Mesenchymal stem cell (in vitro differentiated cells and primary cell): ENCODE results near the gene FBXO21.

Source experiments
- DNase-seq: peaks from one replicate; pipeline ENCODE4 v3.0.0-alpha.2; 2013
- H2AFZ ChIP-seq: one replicate; pipeline ENCODE4 v1.6.1; 2013; ENCODE audit warnings: low read depth, mild to moderate bottlenecking, control low read depth, inconsistent platforms, low read length, moderate library complexity
- H2AK5ac ChIP-seq: 2 replicates; pipeline ENCODE4 v1.6.1; 2013; ENCODE audit warnings: low read length, moderate library complexity, mild to moderate bottlenecking, inconsistent platforms; ENCODE audit not compliant: severe bottlenecking
- H2BK120ac ChIP-seq: one replicate; pipeline ENCODE4 v1.6.1; 2013; ENCODE audit warnings: low read depth, mild to moderate bottlenecking, inconsistent platforms, low read length, moderate library complexity
- H2BK12ac ChIP-seq, 2 experiments: one replicate each; pipeline ENCODE4 v1.6.1; 2013; ENCODE audit warnings: inconsistent platforms in 2 of 2, low read length in 2 of 2, mild to moderate bottlenecking in 2 of 2, moderate library complexity in 2 of 2, control low read depth in 1 of 2
- H2BK15ac ChIP-seq: one replicate; pipeline ENCODE4 v1.6.1; 2013; ENCODE audit warnings: mild to moderate bottlenecking, low read depth, inconsistent platforms; ENCODE audit not compliant: poor library complexity, severe bottlenecking
- H2BK5ac ChIP-seq: 2 replicates; pipeline ENCODE4 v1.6.1; 2013; ENCODE audit warnings: low read depth, mild to moderate bottlenecking, low read length, control low read depth, inconsistent platforms; ENCODE audit not compliant: poor library complexity, severe bottlenecking
- H3K14ac ChIP-seq, 2 experiments: one replicate each; pipeline ENCODE4 v1.6.1; 2013; ENCODE audit warnings: inconsistent platforms in 2 of 2, low read length in 2 of 2, control low read depth in 1 of 2, mild to moderate bottlenecking in 1 of 2, moderate library complexity in 1 of 2
- H3K18ac ChIP-seq, 2 experiments: one replicate each; pipeline ENCODE4 v1.6.1; 2013; ENCODE audit warnings: inconsistent platforms in 2 of 2, low read length in 2 of 2, control low read depth in 1 of 2, low read depth in 1 of 2, mild to moderate bottlenecking in 1 of 2
- H3K23ac ChIP-seq, 2 experiments: one replicate each; pipeline ENCODE4 v1.6.1; 2013; ENCODE audit warnings: inconsistent platforms in 2 of 2, low read length in 2 of 2, mild to moderate bottlenecking in 2 of 2, moderate library complexity in 2 of 2, control low read depth in 1 of 2
- H3K27ac ChIP-seq: 2 replicates; pipeline ENCODE4 v1.5.1; 2013; ENCODE audit warnings: mild to moderate bottlenecking, moderate library complexity, low read length, control low read depth, inconsistent platforms; ENCODE audit not compliant: poor library complexity, severe bottlenecking
- H3K27me3 ChIP-seq, 2 experiments: 2 replicates each; pipeline versions ENCODE4 v1.6.1 to v1.7.0; 2013; ENCODE audit warnings: low read length in 2 of 2, mild to moderate bottlenecking in 2 of 2, moderate library complexity in 2 of 2, control low read depth in 1 of 2, inconsistent platforms in 1 of 2; ENCODE audit not compliant: control insufficient read depth in 1 of 2, insufficient read depth in 1 of 2
- H3K36me3 ChIP-seq, 2 experiments: 2 replicates each; pipeline versions ENCODE4 v1.6.1 to v1.7.0; 2013; ENCODE audit warnings: low read length in 2 of 2, control low read depth in 1 of 2, inconsistent platforms in 1 of 2, low read depth in 1 of 2, mild to moderate bottlenecking in 1 of 2; ENCODE audit not compliant: insufficient read depth in 2 of 2, control insufficient read depth in 1 of 2
- H3K4ac ChIP-seq, 2 experiments: one replicate each; pipeline ENCODE4 v1.6.1; 2013; ENCODE audit warnings: inconsistent platforms in 2 of 2, low read length in 2 of 2, mild to moderate bottlenecking in 2 of 2, moderate library complexity in 2 of 2, control low read depth in 1 of 2, low read depth in 1 of 2
- H3K4me1 ChIP-seq: 2 replicates; pipeline ENCODE4 v1.6.1; 2013; ENCODE audit warnings: low read depth, low read length, control low read depth; ENCODE audit not compliant: control insufficient read depth, insufficient read depth
- H3K4me2 ChIP-seq: 2 replicates; pipeline ENCODE4 v1.6.1; 2013; ENCODE audit warnings: low read length, mild to moderate bottlenecking, inconsistent platforms; ENCODE audit not compliant: poor library complexity, severe bottlenecking
- H3K4me3 ChIP-seq, 2 experiments: 2 replicates each; pipeline versions ENCODE4 v1.5.1 to v1.7.0; 2013; ENCODE audit warnings: low read length in 2 of 2, mild to moderate bottlenecking in 2 of 2, control low read depth in 1 of 2, low read depth in 1 of 2; ENCODE audit not compliant: insufficient read depth in 1 of 2
- H3K79me1 ChIP-seq: replicated peaks from 2 replicates; pipeline ENCODE4 v1.6.1; 2013; ENCODE audit warnings: mild to moderate bottlenecking, control low read depth, low read length, inconsistent platforms; ENCODE audit not compliant: poor library complexity, severe bottlenecking
- H3K9ac ChIP-seq: 2 replicates; pipeline ENCODE4 v1.7.0; 2013; ENCODE audit warnings: mild to moderate bottlenecking, low read length, moderate library complexity
- H3K9me3 ChIP-seq: 2 replicates; pipeline ENCODE4 v1.7.0; 2013; ENCODE audit warnings: mild to moderate bottlenecking, low read length; ENCODE audit not compliant: control insufficient read depth
- H4K8ac ChIP-seq: one replicate; pipeline ENCODE4 v1.6.1; 2013; ENCODE audit warnings: inconsistent platforms, mild to moderate bottlenecking, low read length, moderate library complexity
- H4K91ac ChIP-seq: one replicate; pipeline ENCODE4 v1.6.1; 2013; ENCODE audit warnings: mild to moderate bottlenecking, low read length, inconsistent platforms
- WGBS: methylation state at CpG from one replicate; pipeline ENCODE4 v1.1.7; 2013; ENCODE audit warnings: mixed read lengths; 5-methylcytosine and 5-hydroxymethylcytosine counted together

FBXO21 gene

GRCh38 chr12:117118838-117119591 lies 71.3 kb downstream of the FBXO21 start:
- Histone ChIP-seq H2BK12ac (no peak overlapping the region), H4K8ac (no peak overlapping the region), H3K18ac (no peak overlapping the region), H3K9ac (peak overlapping the region; percentile 30), H3K4ac (no peak overlapping the region), H2AFZ (no peak overlapping the region), H3K4me1 (no peaks in the 10 kb centered on the region), H3K27me3 (peaks cover under 1 to 4% of the 10 kb centered on the region in 2 experiments), H3K14ac (no peak overlapping the region), H2AK5ac (no peak overlapping the region), H2BK5ac (no peak overlapping the region), H4K91ac (no peak overlapping the region), H3K23ac (no peak overlapping the region), H3K79me1 (no peaks in the 10 kb centered on the region), H3K27ac (no peak overlapping the region), H2BK15ac (no peak overlapping the region), H3K36me3 (no peaks in the 10 kb centered on the region), H3K9me3 (no peaks in the 10 kb centered on the region), H3K4me2 (no peak overlapping the region), H2BK120ac (no peak overlapping the region), H3K4me3 (no peak overlapping the region)
- DNase-seq, result no peak
- 81% methylated on average over 13 of the region's 18 CpGs for WGBS

GRCh38 chr12:117114784-117115183 lies 75.5 kb downstream of the FBXO21 start:
- H3K79me1 ChIP-seq, result no peaks in the 10 kb centered on the region

GRCh38 chr12:117113231-117113630 lies 77.0 kb downstream of the FBXO21 start:
- Histone ChIP-seq H2BK12ac (no peak overlapping the region), H2BK5ac (no peak overlapping the region), H3K18ac (no peak overlapping the region), H3K4ac (no peak overlapping the region), H2AK5ac (no peak overlapping the region), H3K79me1 (no peaks in the 10 kb centered on the region), H2BK15ac (no peak overlapping the region), H3K4me2 (no peak overlapping the region), H3K14ac (no peak overlapping the region), H3K4me1 (peaks cover 7% of the 10 kb centered on the region), H3K23ac (no peak overlapping the region), H2BK120ac (no peak overlapping the region), H3K36me3 (no peaks in the 10 kb centered on the region), H4K8ac (no peak overlapping the region), H3K9me3 (no peaks in the 10 kb centered on the region), H3K9ac (no peak overlapping the region), H3K27ac (no peak overlapping the region), H3K27me3 (peaks cover 24 to 38% of the 10 kb centered on the region in 2 experiments), H2AFZ (no peak overlapping the region), H3K4me3 (no peak overlapping the region), H4K91ac (no peak overlapping the region)
- no peak for DNase-seq
- 91% methylated on average over 9 of the region's 9 CpGs for WGBS

More at GRCh38 chr12:117114784-117115183, 75.5 kb downstream of the FBXO21 start:
- Histone ChIP-seq H3K9me3 (no peaks in the 10 kb centered on the region), H3K23ac (no peak overlapping the region), H2BK12ac (no peak overlapping the region), H3K4me1 (peaks cover 7% of the 10 kb centered on the region), H2AFZ (no peak overlapping the region), H3K14ac (no peak overlapping the region), H2BK15ac (no peak overlapping the region), H3K4me3 (no peak overlapping the region), H3K27me3 (peaks cover 21 to 34% of the 10 kb centered on the region in 2 experiments), H2AK5ac (no peak overlapping the region), H4K91ac (no peak overlapping the region), H4K8ac (no peak overlapping the region), H2BK5ac (no peak overlapping the region), H3K9ac (no peak overlapping the region), H2BK120ac (no peak overlapping the region), H3K36me3 (no peaks in the 10 kb centered on the region), H3K18ac (no peak overlapping the region), H3K4ac (no peak overlapping the region), H3K4me2 (no peak overlapping the region), H3K27ac (no peak overlapping the region)
- WGBS, result 83% methylated on average over 10 of the region's 10 CpGs
- no peak for DNase-seq

GRCh38 chr12:117111821-117112595 lies 78.3 kb downstream of the FBXO21 start:
- H4K91ac ChIP-seq, result no peak overlapping the region
- peaks cover 7% of the 10 kb centered on the region for H3K4me1 ChIP-seq
- H2BK120ac ChIP-seq, result no peak overlapping the region
- H3K23ac ChIP-seq, result no peak overlapping the region
- H3K4me3 ChIP-seq, result no peak overlapping the region
- no peak overlapping the region for H3K4ac ChIP-seq
- no peak overlapping the region for H3K4me2 ChIP-seq
- no peak overlapping the region for H3K14ac ChIP-seq
- peaks cover 33 to 47% of the 10 kb centered on the region in 2 experiments for H3K27me3 ChIP-seq
- H3K27ac ChIP-seq, result no peak overlapping the region
- no peak overlapping the region for H3K18ac ChIP-seq
- H2BK12ac ChIP-seq, result no peak overlapping the region
- H2BK15ac ChIP-seq, result no peak overlapping the region
- H3K9me3 ChIP-seq, result no peaks in the 10 kb centered on the region
- H3K9ac ChIP-seq, result no peak overlapping the region
- H2AK5ac ChIP-seq, result no peak overlapping the region
- no peaks in the 10 kb centered on the region for H3K36me3 ChIP-seq
- WGBS, result 62% methylated on average over 15 of the region's 15 CpGs
- no peaks in the 10 kb centered on the region for H3K79me1 ChIP-seq
- no peak for DNase-seq
- no peak overlapping the region for H2BK5ac ChIP-seq
- no peak overlapping the region for H4K8ac ChIP-seq
- H2AFZ ChIP-seq, result no peak overlapping the region
